Neural crest cell (in vitro differentiated cells): Measurements from ENCODE around the gene SCUBE3. TPM values are rescaled to one million over a fixed set of nuclear protein-coding genes. Genes with fewer than 3 reads are reported as not detected.

Experiments
- DNase-seq: peaks from one replicate; pipeline ENCODE4 v3.0.0; 2021; ENCODE audit warnings: low read depth, mixed read lengths, low spot score
- H3K27ac Mint-ChIP-seq: one replicate; pipeline ENCODE4 v1.8.0; 2021; ENCODE audit warnings: mild to moderate bottlenecking, mixed read lengths; ENCODE audit not compliant: unreplicated experiment
- H3K27me3 Mint-ChIP-seq: 2 replicates; pipeline ENCODE4 v1.8.0; 2021; ENCODE audit warnings: low read depth, mild to moderate bottlenecking, mixed read lengths
- H3K36me3 Mint-ChIP-seq: 2 replicates; pipeline ENCODE4 v1.8.0; 2021; ENCODE audit warnings: low read depth, mild to moderate bottlenecking, mixed read lengths
- H3K4me1 Mint-ChIP-seq: 2 replicates; pipeline ENCODE4 v1.8.0; 2021; ENCODE audit warnings: mixed read lengths
- H3K4me3 Mint-ChIP-seq: one replicate; pipeline ENCODE4 v1.8.0; 2021; ENCODE audit warnings: mild to moderate bottlenecking, mixed read lengths
- H3K9me3 Mint-ChIP-seq: 2 replicates; pipeline ENCODE4 v1.8.0; 2021; ENCODE audit warnings: mixed read lengths
- total RNA-seq: library from RNA; stranded (reverse); gene quantifications from 2 replicates; pipeline ENCODE4 v1.2.1, GENCODE V29; 2021
- TF ChIP-seq, protein P1 (sequence below): fragments of 200-600 bp; sonication (generic); conservative IDR thresholded peaks from 2 replicates; pipeline ENCODE4 v1.5.0; 2021; ENCODE audit warnings: antibody characterized with exemption, mild to moderate bottlenecking

The SCUBE3 gene
- total RNA-seq, 1 donor from 2014 or later: 22.5 TPM

DNA sequence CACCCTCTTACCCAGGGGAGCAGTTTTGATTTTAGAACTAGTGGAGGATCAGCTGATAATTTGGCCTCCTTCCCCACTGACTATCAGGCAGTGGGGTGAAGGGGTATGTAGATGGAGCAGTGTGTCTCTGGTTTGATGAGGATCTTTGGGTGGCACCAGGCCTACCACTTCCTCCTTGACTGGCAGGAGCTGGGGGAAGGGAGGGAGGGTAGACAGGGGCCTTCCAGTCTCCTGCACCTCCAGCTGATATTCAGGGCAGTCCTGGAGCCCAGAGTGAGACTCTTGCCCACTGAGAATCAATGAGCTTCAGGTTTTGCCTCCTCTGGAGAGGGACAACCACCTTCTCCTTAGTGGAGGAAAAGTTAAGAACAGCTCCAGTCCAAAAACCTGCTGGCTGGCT, 87.1 kb downstream of the SCUBE3 start:
- Mint-ChIP-seq H3K27me3 (no peaks in the 10 kb centered on the region), H3K9me3 (no peaks in the 10 kb centered on the region), H3K27ac (no peak overlapping the region), H3K4me3 (no peak overlapping the region), H3K4me1 (peaks cover 23% of the 10 kb centered on the region), H3K36me3 (no peaks in the 10 kb centered on the region)
- no peak for DNase-seq
- TF ChIP-seq, protein P1, sequence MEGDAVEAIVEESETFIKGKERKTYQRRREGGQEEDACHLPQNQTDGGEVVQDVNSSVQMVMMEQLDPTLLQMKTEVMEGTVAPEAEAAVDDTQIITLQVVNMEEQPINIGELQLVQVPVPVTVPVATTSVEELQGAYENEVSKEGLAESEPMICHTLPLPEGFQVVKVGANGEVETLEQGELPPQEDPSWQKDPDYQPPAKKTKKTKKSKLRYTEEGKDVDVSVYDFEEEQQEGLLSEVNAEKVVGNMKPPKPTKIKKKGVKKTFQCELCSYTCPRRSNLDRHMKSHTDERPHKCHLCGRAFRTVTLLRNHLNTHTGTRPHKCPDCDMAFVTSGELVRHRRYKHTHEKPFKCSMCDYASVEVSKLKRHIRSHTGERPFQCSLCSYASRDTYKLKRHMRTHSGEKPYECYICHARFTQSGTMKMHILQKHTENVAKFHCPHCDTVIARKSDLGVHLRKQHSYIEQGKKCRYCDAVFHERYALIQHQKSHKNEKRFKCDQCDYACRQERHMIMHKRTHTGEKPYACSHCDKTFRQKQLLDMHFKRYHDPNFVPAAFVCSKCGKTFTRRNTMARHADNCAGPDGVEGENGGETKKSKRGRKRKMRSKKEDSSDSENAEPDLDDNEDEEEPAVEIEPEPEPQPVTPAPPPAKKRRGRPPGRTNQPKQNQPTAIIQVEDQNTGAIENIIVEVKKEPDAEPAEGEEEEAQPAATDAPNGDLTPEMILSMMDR: no peak

Other genes starting within 250 kb of the SCUBE3 start
- not detected in 2 replicates for gene TCP11, start 72.6 kb upstream of the SCUBE3 start, total RNA-seq
- gene ZNF76, start 45.8 kb downstream of the SCUBE3 start, total RNA-seq: 45.0 and 47.6 TPM in 2 replicates
- gene DEF6, start 83.9 kb downstream of the SCUBE3 start, total RNA-seq: 1.8 and 1.9 TPM in 2 replicates
- 25.6 and 26.3 TPM in 2 replicates for gene PPARD, start 128.6 kb downstream of the SCUBE3 start, total RNA-seq
- gene FANCE, start 238.4 kb downstream of the SCUBE3 start, total RNA-seq: 18.8 and 20.4 TPM in 2 replicates